IPS DF 19.7 (cell line): Measurements from ENCODE around the gene SIGLEC5.
"Not testable (repeated sequence)": the region's sequence is repeated elsewhere in the genome, so short reads cannot be mapped to it uniquely, and the experiment has no call there.

ENCODE experiments used
- DNase-seq: peaks from one replicate; pipeline ENCODE4 v3.0.0-alpha.2; 2013; ENCODE audit warnings: low read depth, low spot score

The SIGLEC5 gene, protein sequence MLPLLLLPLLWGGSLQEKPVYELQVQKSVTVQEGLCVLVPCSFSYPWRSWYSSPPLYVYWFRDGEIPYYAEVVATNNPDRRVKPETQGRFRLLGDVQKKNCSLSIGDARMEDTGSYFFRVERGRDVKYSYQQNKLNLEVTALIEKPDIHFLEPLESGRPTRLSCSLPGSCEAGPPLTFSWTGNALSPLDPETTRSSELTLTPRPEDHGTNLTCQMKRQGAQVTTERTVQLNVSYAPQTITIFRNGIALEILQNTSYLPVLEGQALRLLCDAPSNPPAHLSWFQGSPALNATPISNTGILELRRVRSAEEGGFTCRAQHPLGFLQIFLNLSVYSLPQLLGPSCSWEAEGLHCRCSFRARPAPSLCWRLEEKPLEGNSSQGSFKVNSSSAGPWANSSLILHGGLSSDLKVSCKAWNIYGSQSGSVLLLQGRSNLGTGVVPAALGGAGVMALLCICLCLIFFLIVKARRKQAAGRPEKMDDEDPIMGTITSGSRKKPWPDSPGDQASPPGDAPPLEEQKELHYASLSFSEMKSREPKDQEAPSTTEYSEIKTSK

DNA sequence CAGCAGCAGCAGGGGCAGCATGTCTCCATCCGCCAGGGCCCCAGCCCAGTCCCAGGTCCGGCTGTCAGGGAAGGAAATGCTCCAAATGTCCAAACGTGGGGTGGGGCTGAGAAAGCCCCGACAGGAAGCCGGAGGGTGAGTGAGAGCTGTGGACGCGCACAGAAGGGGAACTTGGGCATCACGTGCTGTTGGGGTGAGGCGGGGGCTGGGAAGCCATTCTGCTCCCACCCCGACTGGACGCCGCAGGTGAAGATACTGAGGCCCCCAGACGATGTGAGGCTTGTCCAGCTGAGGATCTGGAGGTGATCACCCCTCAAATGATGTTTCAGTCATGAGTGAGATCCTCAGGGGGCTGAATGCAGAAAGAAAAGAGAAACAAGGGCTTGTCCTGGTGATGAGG, at the start of gene SIGLEC5:
Gene SIGLEC5 (minus strand): TSS at position 87 of the 400 bp plus-strand sequence. CDS start 66 bp downstream, at position 21.
- DNase-seq = not testable (repeated sequence)

DNA sequence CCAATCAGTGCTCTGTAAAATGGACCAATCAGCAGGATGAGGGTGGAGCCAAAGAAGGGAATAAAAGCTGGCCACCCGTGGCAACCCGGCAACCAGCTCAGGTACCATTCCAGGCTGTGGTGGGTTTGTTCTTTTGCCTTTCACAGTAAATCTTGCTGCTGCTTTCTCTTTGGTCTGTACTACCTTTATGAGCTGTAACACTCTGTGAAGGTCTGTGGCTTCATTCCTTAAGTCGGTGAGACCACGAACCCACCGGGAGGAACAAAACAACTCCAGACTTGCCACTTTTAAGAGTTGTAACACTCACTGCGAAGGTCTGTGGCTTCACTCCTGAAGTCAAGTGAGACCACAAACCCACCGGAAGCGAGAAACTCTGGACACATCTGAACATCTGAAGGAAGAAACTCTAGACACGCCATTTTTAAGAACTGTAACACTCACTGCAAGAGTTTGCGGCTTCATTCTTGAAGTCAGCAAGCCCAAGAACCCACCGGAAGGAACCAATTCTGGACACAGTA, 46.4 kb upstream of the SIGLEC5 start:
- no peak for DNase-seq

DNA sequence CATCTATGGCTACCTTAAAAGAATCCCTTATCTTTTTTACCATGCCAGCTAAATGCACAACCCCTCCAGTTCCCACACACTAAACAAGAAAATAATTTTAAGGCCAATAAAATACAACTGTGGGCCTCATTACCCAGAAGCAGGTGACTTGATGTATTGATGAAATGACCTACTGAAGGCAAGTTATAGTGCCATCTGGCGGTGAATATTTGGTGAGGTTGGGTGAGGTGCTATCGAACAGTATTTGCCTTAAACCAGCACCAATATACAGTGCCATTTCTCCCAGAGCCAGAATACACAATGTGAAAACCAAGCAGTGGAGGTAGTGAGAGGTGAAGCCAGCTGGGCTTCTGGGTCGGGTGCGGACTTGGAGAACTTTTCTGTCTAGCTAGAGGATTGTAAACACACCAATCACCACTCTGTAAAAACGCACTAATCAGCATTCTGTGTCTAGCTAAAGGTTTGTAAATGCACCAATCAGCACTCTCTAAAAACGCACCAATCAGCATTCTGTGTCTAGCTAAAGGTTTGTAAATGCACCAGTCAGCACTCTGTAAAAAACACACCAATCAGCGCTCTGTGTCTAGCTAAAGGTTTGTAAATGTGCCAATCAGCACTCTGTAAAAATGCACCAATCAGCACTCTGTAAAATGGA, 45.8 kb upstream of the SIGLEC5 start:
- DNase-seq = not testable (repeated sequence)

DNA sequence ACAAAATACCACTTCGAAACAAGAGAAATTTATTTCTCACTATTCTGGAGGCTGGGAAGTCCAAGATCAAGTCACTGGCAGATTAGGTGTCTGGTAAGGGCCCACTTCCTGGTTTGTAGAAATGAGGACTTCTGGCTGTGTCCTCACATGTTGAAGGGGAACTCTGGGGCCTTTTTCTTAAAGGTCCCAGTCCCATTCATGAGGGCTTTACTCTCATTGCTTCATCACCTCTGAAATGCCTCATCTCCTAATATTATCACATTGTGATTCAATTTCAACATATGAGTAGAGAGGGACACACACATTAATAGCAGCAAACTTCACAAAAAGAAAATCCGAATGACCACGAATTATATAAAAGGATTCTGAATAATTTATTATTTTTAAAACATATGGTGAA, 38.0 kb upstream of the SIGLEC5 start:
- no peak for DNase-seq

DNA sequence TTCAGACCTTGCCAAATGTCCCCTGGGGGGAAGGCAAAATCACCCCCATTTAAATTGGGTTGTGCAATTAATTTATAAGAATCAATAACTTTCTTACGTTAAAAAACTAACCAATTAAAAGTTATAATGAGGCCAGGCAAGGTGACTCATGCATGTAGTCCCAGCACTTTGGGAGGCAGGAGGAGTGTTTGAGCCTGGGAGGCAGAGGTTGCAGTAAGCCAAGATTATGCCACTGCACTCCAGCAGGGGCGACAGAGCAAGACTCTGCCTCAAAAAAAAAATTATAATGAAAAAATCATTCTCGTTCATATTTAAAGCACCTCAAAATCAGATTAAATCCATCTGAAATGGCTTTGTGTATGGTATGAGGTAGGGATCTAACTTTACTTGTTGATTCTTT, 34.8 kb upstream of the SIGLEC5 start:
- no peak for DNase-seq

DNA sequence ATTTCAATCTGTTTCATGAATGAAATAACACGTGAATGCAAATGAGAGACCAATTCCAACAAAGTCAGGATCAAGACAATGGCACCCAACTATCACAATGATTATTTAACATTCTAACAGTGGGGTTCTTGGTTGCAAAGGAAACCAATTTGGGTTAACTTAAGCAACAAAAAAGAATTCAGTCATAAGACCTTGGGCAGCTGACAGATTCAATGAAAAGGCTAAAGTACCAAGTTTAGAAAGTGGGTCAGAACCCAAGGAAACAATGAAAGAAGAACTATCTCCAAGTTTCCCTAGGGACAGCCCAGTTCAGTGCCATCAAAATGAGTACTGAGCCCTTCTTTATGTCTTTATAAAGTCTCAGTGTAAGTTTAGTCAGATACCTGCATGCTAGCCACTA, 33.9 kb upstream of the SIGLEC5 start:
- DNase-seq = no peak

DNA sequence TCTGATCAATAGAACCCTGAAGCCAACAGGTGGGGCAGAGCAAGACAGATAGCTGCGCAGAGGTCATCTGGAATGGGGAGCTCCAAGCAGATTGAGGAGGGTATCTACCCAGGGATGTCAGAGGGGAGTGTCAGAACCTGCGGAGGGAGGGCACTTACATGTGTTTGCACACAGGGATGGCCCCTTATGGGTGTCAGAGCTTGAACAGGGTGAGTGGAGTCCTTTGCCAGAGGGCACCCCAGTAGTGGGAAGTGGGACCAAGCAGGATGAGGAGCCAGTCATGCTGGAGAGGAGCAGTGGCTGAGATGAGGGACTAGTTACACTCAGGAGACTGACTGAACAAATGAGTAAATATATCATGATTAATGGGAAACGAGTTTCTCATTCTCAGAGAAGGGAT, 33.4 kb upstream of the SIGLEC5 start:
- DNase-seq = no peak

DNA sequence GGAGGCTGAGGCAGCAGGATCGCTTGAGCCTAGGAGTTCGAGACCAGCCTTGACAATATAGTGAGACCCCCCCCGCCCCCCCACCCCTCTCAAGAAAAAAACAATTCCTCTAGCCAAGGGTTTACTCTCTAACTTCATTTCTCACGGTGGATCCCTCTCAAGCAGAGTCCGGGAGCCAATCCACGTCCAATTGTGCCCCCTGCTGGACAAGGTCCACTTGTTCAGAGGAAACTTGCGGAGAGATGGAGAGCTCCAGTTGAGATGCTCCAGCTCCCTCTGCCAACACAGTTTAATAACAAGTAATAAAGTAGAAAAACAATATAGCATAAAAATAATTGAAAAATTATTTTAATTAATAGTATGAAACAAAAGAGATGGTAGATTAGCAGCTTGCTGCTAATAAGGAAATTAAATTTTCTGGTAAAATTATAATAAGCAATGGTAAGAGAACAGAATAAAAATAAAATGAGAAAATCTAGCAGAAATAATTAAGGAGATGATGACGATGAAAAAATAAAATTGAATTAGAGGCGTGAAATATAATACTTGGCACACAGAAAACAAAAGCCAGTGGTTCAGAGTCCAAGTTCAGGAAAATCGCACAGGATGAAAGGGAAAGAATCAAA, 30.9 kb upstream of the SIGLEC5 start:
- DNase-seq = no peak

DNA sequence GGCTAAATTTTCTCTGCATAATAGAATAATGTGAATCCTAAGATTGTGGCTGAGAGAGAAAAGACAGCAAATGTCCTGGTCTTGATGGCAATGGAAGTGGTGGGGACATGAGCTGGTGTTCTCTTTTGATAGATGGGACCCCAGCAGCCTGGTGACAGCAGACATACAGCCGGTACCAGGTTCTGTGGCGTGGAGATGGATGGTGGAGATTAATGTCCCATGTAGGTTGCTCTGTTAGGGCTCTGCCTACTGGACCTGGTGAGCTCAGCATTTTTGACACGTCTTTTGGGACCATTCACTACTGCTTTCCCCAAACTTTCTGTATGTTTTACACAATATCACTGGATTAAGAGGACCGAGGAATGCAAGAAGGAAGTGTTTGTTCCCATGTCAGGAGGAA, 24.6 kb upstream of the SIGLEC5 start:
- no peak for DNase-seq

DNA sequence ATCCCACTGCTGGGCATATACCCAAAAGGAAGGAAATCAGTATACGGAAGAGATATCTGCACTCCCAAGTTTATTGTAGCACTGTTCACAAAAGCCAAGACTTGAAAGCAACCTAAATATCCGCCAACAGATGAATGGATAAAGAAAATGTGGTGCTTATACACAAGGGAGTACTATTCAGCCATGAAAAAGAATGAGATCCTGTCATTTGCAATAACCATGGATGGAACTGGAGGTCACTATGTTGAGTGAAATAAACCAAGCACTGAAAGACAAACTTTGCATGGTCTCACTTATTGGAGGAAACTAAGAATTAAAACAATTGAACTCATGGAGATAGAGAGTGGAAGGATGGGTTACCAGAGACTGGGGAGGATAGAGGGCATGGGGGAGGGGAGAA, 23.0 kb upstream of the SIGLEC5 start:
- DNase-seq = no peak

DNA sequence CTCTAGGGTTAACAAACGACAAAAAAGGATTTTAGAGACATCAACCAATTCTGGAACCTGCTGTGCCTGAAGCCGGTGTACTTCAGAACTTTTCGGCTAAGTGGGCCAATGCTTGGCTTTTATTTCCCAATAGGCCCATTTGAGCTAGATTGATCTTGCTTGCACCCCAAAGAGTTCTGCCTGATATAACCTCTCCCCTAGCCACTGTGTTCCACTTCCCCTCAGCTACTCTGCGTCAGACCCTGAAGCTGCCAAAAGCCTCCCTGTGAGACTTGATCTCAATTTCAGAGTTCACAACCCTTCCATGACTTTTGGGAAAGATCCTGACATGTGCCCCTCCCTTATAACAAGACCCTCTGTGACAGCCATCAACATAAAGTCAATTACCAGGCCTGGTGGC, 22.1 kb upstream of the SIGLEC5 start:
- no peak for DNase-seq

DNA sequence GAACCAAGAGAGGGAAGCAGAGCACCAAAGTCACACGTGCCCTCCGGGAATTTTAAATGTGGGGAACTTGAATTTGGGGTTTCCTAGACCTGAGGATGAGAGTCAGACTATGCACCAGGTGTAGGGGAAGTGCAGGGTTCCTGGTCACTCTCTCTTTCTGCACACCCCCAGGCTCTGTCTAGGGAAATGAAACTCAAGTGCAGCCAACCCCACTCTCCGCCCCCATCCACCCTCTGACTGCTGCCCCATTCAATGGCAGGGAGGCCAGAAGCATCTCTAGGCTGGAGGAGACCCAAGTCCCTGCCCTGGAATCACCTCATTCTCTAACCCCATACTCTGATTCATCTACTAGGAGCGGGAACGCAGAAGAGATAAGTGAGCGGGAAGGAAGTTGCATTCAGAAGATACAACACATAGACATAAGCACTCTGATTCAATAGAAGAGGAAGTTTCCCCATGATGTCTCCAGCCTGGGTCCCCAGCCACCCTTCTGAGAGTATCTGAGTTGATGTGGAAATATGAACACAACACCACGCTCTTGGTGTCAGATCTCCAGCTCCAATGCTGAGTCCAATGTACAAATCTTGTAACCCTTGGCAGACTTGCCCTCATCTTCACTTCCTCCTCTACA, 21.1 kb upstream of the SIGLEC5 start:
- DNase-seq = no peak

DNA sequence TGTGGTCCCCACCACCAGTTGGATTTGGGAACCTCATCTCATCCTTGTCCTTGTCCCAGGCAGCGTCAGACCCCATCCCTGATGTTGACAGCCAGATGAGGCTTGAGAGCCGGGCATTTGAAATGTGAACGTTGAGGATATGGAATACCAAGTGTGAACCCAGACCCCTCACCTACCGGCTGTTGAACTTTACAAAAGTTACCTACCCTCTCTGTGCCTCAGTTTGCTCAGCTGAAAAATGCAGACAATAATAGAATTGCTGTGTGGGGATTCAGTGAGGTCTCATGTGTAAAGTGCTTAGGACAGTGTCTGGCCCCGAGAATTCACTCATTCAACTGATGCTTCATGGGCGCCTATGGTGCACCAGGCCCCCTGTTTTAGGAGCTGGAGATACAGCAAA, 17.1 kb upstream of the SIGLEC5 start:
- no peak for DNase-seq

DNA sequence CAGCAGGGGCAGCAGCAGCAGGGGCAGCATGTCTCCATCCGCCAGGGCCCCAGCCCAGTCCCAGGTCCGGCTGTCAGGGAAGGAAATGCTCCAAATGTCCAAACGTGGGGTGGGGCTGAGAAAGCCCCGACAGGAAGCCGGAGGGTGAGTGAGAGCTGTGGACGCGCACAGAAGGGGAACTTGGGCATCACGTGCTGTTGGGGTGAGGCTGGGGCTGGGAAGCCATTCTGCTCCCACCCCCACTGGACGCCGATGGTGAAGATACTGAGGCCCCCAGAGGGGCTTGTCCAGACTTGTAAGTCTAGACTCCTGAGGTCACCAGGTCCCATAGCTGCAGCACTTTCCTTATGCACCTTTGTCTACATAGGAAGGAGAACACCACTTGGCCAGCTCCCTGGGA, 16.5 kb upstream of the SIGLEC5 start, which contains the start of gene SIGLEC14:
Gene SIGLEC14 (minus strand): TSS at position 96 of the 400 bp plus-strand sequence. CDS start 66 bp downstream, at position 30.
- not testable (repeated sequence) for DNase-seq

DNA sequence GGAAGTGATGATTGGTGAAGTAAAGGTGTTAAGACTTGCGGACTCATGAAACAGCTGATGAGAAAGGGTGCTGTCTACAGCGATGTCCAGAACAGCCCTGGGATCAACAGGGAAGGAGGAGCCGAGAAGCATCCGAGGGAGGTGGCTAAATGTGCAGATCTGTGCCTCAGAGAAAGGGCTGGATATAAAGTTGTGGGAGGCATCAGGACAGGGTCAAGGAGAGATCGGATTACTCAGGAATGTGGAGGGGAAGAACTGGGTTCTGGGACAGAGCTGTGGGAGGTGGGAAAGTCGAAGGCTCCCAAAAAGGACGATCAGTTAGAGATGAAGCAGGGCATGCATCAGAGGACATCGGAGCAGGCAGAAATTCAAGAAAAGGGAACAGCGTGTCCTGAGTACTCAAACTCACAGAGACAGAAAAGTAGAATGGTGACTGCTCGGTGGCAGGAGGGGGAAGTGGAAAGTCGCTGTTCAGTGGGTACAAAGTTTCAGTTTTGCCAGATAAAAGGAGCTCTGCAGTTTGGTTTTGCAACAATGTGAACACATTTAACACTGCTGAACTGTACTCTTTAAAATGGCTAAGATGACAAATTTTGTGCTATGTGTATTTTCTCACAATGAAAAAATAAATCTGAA, 14.6 kb upstream of the SIGLEC5 start:
- DNase-seq = peak; percentile 40

DNA sequence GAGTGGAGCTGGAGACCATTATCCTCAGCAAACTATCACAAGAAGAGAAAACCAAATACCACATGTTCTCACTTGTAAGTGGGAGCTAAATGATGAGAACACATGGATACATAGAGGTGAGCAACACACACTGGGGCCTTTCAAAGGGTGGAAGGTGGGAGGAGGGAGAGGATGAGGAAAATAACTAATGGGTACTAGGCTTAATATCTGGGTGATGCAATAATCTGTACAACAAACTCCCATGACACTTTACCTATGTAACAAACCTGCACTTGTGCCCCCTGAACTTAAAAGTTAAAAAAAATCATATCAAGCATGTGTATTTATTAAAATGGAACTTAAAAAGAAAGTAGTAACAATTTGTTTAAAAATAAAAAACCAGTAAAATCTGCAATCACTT, 11.4 kb upstream of the SIGLEC5 start:
- no peak for DNase-seq

DNA sequence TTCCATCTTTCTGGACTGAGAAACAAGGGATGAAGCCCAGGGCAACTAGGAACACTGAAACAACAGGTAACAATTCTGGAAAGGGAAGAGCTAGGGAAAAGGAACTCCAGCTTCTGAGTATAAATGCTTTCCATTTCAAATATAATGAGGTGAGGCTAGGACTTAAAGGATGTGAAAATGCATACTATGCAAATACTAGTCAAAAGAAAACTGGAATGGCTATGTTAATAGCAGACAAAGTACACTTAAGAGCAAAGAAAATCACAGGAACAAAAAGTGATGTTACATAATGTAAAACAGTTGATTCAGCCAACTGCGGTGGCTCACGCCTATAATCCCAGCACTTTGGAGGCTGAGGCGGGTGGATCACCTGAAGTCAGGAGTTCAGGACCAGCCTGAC, 10.2 kb upstream of the SIGLEC5 start:
- no peak for DNase-seq

DNA sequence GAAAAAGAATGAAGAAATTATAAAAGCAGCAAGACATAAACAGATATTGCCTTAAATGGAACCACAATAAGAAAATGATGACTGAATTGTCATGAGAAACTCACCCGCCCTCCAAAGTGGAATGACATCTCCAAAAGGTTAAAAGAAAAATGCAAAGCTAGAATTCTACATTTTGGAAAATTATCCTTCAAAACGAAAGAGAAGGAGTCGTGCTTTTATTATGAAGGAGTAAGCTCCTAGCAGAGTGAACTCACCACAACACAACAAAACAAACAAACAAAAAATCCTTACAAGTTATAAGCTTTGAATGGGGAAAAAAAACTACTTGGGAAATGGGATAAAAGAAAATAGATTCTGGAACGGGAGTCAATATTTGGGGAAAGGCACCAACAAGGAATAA, 9.7 kb upstream of the SIGLEC5 start:
- no peak for DNase-seq

DNA sequence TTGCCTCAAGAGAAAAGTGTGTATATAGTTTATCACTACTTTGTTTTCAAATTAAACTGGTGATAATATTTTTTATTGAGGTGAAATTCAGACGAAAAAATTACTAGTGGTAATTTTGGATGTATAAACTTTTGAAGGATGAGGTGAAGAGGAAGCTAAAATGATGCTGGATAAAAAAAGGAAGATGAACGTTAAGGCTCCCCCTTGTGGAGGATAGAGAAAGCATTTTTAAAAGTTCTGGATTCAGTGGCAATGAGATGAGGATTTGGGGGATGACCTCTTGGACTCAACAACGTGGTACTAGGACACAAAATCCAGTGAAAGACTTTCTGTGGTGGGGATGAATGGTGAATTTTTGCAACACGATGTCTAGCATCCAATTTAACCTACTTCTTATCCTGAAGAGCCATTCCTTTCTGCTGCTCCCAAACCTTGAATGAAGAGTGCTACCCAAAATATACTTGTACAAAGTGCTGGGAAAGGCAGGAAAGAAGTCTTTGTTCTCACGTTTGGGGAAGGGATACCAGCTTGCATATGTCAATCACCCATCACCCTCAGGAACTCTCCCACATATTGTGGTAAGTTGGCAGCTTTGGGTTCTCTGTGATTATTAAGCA, 7.3 kb upstream of the SIGLEC5 start:
- no peak for DNase-seq

DNA sequence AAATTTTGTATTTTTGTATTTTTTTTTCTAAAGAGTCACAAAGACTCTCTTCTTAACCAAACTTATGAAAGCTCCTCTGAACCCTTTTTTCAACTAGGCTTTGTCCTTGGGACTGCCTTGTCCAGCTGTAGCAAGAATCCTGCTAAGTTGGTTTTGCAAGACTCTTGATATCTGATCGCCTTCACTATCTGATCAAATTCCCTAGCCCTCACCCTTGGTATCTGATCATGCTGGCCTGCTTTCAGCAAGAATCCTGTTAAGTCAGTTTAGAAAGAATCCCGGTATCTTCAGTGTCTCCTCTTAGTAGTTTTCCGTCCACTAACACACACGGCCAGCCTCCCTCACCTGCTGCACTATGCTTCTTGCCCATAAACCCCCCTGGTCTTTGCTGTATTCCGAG, 1.9 kb upstream of the SIGLEC5 start:
- no peak for DNase-seq
